SU-DHL-6 (cell line): Measurements from ENCODE around the gene PKN1.

Experiments used
- CTCF ChIP-seq: fragments of 200-600 bp; sonication (generic); IDR thresholded peaks from one replicate; pipeline ENCODE4 v1.5.1; 2017; ENCODE audit warnings: antibody characterized with exemption, mild to moderate bottlenecking, low read length, moderate library complexity; ENCODE audit not compliant: insufficient read depth, poor library complexity, severe bottlenecking
- EZH2phosphoT487 ChIP-seq: fragments of 200-600 bp; sonication (generic), shearing (Covaris generic); conservative IDR thresholded peaks from 2 replicates; pipeline ENCODE4 v1.6.1; 2018; ENCODE audit warnings: mild to moderate bottlenecking, antibody characterized with exemption, low read length, moderate library complexity, mixed read lengths

DNA sequence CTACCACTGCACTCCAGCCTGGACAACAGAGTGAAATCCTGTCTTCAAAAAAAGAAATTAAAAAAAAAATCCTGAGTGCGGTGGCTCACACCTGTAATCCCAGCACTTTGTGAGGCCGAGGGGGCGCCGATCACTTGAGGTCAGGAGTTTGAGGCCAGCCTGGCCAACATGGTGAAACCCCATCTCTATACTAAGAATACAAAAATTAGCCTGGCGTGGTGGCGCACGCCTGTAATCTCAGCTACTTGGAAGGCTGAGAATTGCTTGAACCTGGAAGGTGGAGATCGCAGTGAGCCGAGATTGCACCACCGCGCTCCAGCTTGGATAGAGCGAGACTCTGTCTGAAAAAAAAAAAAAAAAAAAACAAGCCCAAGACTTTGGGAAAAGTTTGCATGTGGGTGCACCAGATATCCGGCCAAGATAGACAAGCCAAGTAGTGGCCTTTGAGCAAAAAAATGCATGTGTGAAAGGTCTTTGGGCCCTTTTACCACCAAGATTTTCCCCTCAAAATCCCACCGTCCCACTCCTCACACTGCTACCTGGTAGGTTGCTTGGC, 79.4 kb downstream of the PKN1 start:
- no peak for TF ChIP-seq CTCF
- TF ChIP-seq EZH2phosphoT487, result no peak
